Epithelial cell of esophagus (primary cell): ENCODE data around the gene PSMD1.

Experiments
- DNase-seq: peaks from one replicate; pipeline ENCODE4 v3.0.0; 2010; ENCODE audit warnings: low read depth
- H3K4me3 ChIP-seq: 2 replicates; pipeline ENCODE4 v1.5.1; 2011; ENCODE audit warnings: mild to moderate bottlenecking, low read length, control low read depth
- CTCF ChIP-seq: IDR thresholded peaks from 2 replicates; pipeline ENCODE4 v1.5.1; 2011; ENCODE audit warnings: low read depth, mild to moderate bottlenecking, low read length, control low read depth, inconsistent platforms; ENCODE audit not compliant: insufficient read depth; ENCODE audit errors: missing control alignments

Gene PSMD1

DNA sequence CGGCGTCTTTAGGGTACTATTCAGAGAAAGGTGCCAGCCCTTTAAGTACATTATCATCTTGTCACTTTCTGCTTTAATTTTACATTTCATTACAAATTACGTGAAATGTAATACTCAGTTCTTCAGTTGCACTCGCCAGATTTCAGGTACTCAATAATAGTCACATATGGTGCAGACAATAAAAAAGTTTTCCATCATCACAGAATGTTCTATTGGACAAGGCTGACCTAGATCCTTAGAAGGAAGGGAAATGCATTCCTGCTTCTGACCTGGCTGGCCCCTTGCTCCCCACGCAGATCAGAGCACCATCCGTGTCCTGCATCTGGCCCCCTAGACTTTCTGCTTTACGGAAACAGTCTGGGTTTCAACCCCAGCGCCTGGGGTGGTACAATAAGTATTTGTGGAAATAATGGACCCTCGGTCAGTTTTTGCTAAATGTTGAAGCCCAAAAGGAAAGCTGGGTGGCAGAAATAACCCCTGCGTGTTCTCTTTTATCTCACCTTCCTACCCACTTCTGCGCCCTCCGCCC, 20.0 kb upstream of the PSMD1 start:
- no peak for DNase-seq
- no peak for TF ChIP-seq CTCF
- H3K4me3 ChIP-seq, result no peak overlapping the region

DNA sequence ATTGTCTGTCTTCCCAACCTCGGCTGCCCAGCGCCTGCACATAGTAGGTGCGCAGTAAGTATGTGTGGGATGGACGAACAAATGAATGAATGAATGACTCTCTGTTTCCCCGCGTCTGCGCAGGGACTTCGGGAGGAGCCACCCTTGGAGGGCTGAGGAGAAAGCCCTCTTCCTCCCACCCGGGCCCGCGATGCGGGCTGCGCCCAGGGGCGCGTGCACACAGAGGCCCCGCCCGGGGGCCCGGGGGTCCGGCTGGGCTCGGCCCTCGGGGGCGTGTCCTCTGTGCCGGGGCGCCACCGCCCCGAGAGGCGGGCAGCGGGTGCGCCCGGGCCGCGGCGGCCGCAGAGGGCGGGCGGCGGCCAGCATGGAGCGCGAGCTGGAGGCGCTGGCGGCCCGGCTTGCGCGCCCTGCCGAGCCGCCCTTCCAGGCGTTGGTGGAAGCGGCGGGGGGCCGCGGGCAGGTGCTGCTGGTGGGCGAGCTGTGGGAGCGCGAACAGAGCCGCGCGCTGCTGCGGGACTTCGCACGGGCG, 19.4 kb upstream of the PSMD1 start, which contains the start of gene C2orf72:
Gene C2orf72 (plus strand): TSS at position 322 of the 529 bp plus-strand sequence. CDS start 43 bp downstream, at position 365.
- no peak for DNase-seq
- TF ChIP-seq CTCF, result no peak
- no peak within 1 kb of the TSS for H3K4me3 ChIP-seq

DNA sequence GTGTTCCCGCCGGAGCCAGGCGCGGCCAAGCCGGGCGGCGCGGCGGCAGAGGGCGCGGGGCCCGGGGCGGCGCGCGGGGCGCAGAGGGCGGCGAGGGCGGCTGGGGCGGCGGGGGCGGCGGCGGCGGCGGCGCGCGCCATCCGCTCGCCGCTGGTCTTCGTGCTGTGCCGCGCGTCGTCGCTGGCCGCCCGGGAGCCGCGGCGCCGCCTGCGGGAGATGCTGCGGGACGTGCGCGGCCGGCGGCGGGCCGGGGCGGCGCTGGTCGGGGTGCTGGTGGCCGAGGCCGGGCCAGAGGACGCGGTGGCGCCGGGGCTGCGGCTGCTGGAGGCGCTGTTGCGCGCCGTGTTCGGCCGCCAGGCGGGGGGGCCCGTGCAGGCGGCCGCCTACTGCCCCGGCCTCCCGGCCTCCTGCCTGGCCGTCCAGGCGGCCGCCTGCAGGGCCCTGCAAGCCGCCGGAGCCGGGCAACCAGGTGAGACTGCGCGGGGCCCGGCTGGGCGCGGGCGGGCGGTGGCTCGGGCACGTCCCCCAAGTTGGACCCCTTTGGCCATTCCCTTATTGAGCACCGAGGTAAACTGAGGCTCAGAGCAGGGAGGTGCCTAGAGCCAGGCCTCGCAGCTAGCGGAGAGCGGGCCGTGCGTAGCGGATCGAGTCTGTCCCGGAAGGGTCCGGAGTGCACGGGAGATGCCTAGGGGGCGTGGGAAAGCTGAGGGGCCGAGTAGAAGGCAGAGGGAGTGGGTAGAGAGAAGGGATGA, 18.8 kb upstream of the PSMD1 start:
- H3K4me3 ChIP-seq, result no peak overlapping the region
- DNase-seq, result no peak
- no peak for TF ChIP-seq CTCF

GRCh38 chr2:231038483-231039293, 18.0 kb upstream of the PSMD1 start:
- DNase-seq, result no peak
- TF ChIP-seq CTCF, result no peak
- no peak overlapping the region for H3K4me3 ChIP-seq

GRCh38 chr2:231039294-231039664, 17.4 kb upstream of the PSMD1 start:
- DNase-seq, result no peak
- TF ChIP-seq CTCF, result no peak
- no peak overlapping the region for H3K4me3 ChIP-seq

- no peak overlapping the region for H3K4me3 ChIP-seq
- DNase-seq, result no peak
- no peak for TF ChIP-seq CTCF
Measured at GRCh38 chr2:231039821-231040364, 16.8 kb upstream of the PSMD1 start.
